NCI-H1930 (cell line): Measurements from ENCODE around the gene PRR16.

ENCODE experiments used
- DNase-seq, 2 experiments: peaks; one replicate each; lab custom pipeline; 2025; lab: John Stamatoyannopoulos, UW

PRR16 gene

GRCh38 chr5:120576588-120576987 lies 112.5 kb downstream of the PRR16 start:
- no peak for DNase-seq

- DNase-seq: no peak
Observed at GRCh38 chr5:120582635-120583034, 118.5 kb downstream of the PRR16 start.

- DNase-seq: no peak
Observed at GRCh38 chr5:120586646-120587045, 122.5 kb downstream of the PRR16 start.

- DNase-seq: no peak
Observed at GRCh38 chr5:120591911-120592310, 127.8 kb downstream of the PRR16 start.

- no peak for DNase-seq
Observed at GRCh38 chr5:120599576-120599975, 135.5 kb downstream of the PRR16 start.

GRCh38 chr5:120600639-120601038 lies 136.5 kb downstream of the PRR16 start:
- peak in 1 of 2 experiments; percentile 4 for DNase-seq

GRCh38 chr5:120602033-120602432 lies 137.9 kb downstream of the PRR16 start:
- DNase-seq: no peak

GRCh38 chr5:120604884-120605283 lies 140.8 kb downstream of the PRR16 start:
- DNase-seq: no peak

GRCh38 chr5:120605325-120606079 lies 141.4 kb downstream of the PRR16 start:
- no peak for DNase-seq

- DNase-seq: no peak
Observed at GRCh38 chr5:120609570-120609969, 145.5 kb downstream of the PRR16 start.

GRCh38 chr5:120610145-120610544 lies 146.0 kb downstream of the PRR16 start:
- no peak for DNase-seq

GRCh38 chr5:120613729-120614128 lies 149.6 kb downstream of the PRR16 start:
- no peak for DNase-seq

GRCh38 chr5:120614531-120615180 lies 150.6 kb downstream of the PRR16 start:
- no peak for DNase-seq

GRCh38 chr5:120615967-120616645 lies 152.0 kb downstream of the PRR16 start:
- no peak for DNase-seq

- no peak for DNase-seq
Observed at GRCh38 chr5:120621339-120621738, 157.2 kb downstream of the PRR16 start.

GRCh38 chr5:120624021-120624563 lies 160.0 kb downstream of the PRR16 start:
- DNase-seq: no peak

- DNase-seq: no peak
Observed at GRCh38 chr5:120628156-120628555, 164.1 kb downstream of the PRR16 start.

- no peak for DNase-seq
Observed at GRCh38 chr5:120630550-120630949, 166.4 kb downstream of the PRR16 start.

GRCh38 chr5:120631611-120632010 lies 167.5 kb downstream of the PRR16 start:
- no peak for DNase-seq

GRCh38 chr5:120632430-120632829 lies 168.3 kb downstream of the PRR16 start:
- DNase-seq: no peak

- no peak for DNase-seq
Observed at GRCh38 chr5:120638449-120638848, 174.3 kb downstream of the PRR16 start.

GRCh38 chr5:120640778-120641177 lies 176.7 kb downstream of the PRR16 start:
- DNase-seq: no peak

- no peak for DNase-seq
Observed at GRCh38 chr5:120644516-120644915, 180.4 kb downstream of the PRR16 start.
